ENCODE measurements around the gene IRF2BPL.

IRF2BPL gene

GRCh38 chr14:76993752-76994151, 34.8 kb downstream of the IRF2BPL start:
- ChIA-PET POLR2A (no interaction called here), CTCF (interaction anchor here (2.5 kb wide), 1 partner anchor 80 kb away, joined by 7 read pairs; no protein-coding TSS in a partner anchor)
- no peak for DNase-seq (ENCODE audit: low read depth, low spot score)
- TF ChIP-seq CTCF (IDR thresholded peaks at IDR 0.05; ENCODE audit: insufficient read depth, low read length, missing control alignments): no peak
- no peak overlapping the region for H3K4me3 ChIP-seq (ENCODE audit: low read depth, low read length)

GRCh38 chr14:76990084-76990483, 38.4 kb downstream of the IRF2BPL start:
- CTCF ChIA-PET: no interaction called here
- POLR2A ChIA-PET: no interaction called here
- no peak for TF ChIP-seq CTCF (IDR thresholded peaks at IDR 0.05; ENCODE audit: insufficient read depth, low read length, missing control alignments)
- no peak for DNase-seq (ENCODE audit: low read depth, low spot score)
- H3K4me3 ChIP-seq (ENCODE audit: low read depth, low read length): no peak overlapping the region

GRCh38 chr14:76987956-76988520, 40.5 kb downstream of the IRF2BPL start:
- DNase-seq (ENCODE audit: low read depth, low spot score): no peak
- no peak for TF ChIP-seq CTCF (IDR thresholded peaks at IDR 0.05; ENCODE audit: insufficient read depth, low read length, missing control alignments)
- ChIA-PET CTCF (interaction anchor here (1.5 to 1.7 kb wide), 3 partner anchors 11 to 75 kb away, joined by 3 to 7 read pairs (median 5); no protein-coding TSS in a partner anchor), POLR2A (no interaction called here)
- no peak overlapping the region for H3K4me3 ChIP-seq (ENCODE audit: low read depth, low read length)

GRCh38 chr14:76986231-76986565, 42.3 kb downstream of the IRF2BPL start:
- no peak overlapping the region for H3K4me3 ChIP-seq (ENCODE audit: low read depth, low read length)
- POLR2A ChIA-PET: interaction anchor here (0.8 kb wide), 1 partner anchor 24 kb away, joined by 4 read pairs; no protein-coding TSS in a partner anchor
- CTCF ChIA-PET: interaction anchor here (1.0 to 2.1 kb wide), 4 partner anchors 11 to 83 kb away, joined by 3 to 9 read pairs (median 3); no protein-coding TSS in a partner anchor
- DNase-seq (ENCODE audit: low read depth, low spot score): no peak
- TF ChIP-seq CTCF (IDR thresholded peaks at IDR 0.05; ENCODE audit: insufficient read depth, low read length, missing control alignments): no peak

GRCh38 chr14:76985540-76986230, 42.8 kb downstream of the IRF2BPL start:
- ChIA-PET CTCF (interaction anchor here (0.9 to 2.1 kb wide), 8 partner anchors 10 to 83 kb away, joined by 3 to 9 read pairs (median 3); no protein-coding TSS in a partner anchor), POLR2A (interaction anchor here (0.6 to 0.8 kb wide), 2 partner anchors 24 to 110 kb away, joined by 3 to 4 read pairs; no protein-coding TSS in a partner anchor)
- DNase-seq (ENCODE audit: low read depth, low spot score): no peak
- no peak for TF ChIP-seq CTCF (IDR thresholded peaks at IDR 0.05; ENCODE audit: insufficient read depth, low read length, missing control alignments)
- H3K4me3 ChIP-seq (ENCODE audit: low read depth, low read length): no peak overlapping the region

- CTCF ChIA-PET: interaction anchor here (0.9 to 2.1 kb wide), 8 partner anchors 10 to 109 kb away, joined by 3 to 9 read pairs (median 4); no protein-coding TSS in a partner anchor
- no peak for TF ChIP-seq CTCF (IDR thresholded peaks at IDR 0.05; ENCODE audit: insufficient read depth, low read length, missing control alignments)
- H3K4me3 ChIP-seq (ENCODE audit: low read depth, low read length): no peak overlapping the region
- no peak for DNase-seq (ENCODE audit: low read depth, low spot score)
- POLR2A ChIA-PET: interaction anchor here (0.6 to 0.7 kb wide), 2 partner anchors 42 to 109 kb away, joined by 3 to 4 read pairs; no protein-coding TSS in a partner anchor
Measured at GRCh38 chr14:76984787-76985375, 43.6 kb downstream of the IRF2BPL start.

Data from AG04449 (cell line).